HG03097 (cell line): Measurements from ENCODE around the gene DDX3X.
"Not testable (repeated sequence)": the region's sequence is repeated elsewhere in the genome, so short reads cannot be mapped to it uniquely, and the experiment has no call there.

ENCODE experiments used
- ATAC-seq: cut with Tn5 transposase; IDR thresholded peaks from one replicate; pipeline ENCODE4 v1.9.1; 2021; ENCODE audit not compliant: unreplicated experiment, low FRiP score

The DDX3X gene

DNA sequence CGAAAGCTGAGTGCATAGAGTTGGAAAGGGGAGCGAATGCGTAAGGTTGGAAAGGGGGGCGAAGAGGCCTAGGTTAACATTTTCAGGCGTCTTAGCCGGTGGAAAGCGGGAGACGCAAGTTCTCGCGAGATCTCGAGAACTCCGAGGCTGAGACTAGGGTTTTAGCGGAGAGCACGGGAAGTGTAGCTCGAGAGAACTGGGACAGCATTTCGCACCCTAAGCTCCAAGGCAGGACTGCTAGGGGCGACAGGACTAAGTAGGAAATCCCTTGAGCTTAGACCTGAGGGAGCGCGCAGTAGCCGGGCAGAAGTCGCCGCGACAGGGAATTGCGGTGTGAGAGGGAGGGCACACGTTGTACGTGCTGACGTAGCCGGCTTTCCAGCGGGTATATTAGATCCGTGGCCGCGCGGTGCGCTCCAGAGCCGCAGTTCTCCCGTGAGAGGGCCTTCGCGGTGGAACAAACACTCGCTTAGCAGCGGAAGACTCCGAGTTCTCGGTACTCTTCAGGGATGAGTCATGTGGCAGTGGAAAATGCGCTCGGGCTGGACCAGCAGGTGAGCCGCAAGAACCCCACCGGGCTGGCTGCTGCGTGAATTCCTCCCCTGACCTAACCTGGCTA, at the start of gene DDX3X:
Gene DDX3X (plus strand): TSS at position 419 of the 619 bp plus-strand sequence. CDS start 91 bp downstream, at position 510.
- peak; percentile 55 for ATAC-seq

DNA sequence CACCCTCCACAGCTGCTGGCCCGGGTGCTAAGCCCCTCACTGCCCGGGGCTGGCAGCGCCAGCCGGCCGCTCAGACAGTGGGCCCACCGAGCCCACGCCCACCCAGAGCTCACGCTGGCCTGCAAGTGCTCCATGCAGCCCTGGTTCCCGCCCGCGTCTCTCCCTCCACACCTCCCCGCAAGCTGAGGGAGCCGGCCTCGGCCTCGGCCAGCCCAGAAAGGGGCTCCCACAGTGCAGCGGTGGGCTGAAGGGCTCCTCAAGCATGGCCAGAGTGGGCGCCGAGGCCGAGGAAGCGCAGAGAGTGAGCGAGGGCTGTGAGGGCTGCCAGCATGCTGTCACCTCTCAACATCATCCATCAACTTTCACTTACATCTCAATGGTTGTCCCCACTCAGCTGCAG, 48.0 kb upstream of the DDX3X start:
- ATAC-seq = not testable (repeated sequence)

DNA sequence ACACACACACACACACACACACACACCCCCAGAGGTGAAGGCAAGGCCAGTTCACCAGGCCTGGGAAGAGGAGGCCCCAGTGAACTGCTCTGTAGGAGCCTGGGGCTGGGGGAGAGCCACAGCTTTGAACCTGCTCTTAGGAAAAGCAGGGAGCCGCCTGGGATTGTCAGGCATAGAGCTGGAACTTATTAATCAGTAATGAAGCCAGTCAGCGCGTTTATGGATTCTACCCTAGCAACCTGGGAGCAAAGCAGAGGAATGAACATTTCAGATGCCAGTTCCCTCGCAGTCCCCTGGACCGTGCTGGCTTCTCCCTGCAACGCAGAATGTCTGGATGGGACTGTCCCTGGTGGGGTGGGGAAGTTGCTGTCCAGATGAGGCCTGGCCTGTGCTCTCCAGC, 45.3 kb upstream of the DDX3X start:
- no peak for ATAC-seq

DNA sequence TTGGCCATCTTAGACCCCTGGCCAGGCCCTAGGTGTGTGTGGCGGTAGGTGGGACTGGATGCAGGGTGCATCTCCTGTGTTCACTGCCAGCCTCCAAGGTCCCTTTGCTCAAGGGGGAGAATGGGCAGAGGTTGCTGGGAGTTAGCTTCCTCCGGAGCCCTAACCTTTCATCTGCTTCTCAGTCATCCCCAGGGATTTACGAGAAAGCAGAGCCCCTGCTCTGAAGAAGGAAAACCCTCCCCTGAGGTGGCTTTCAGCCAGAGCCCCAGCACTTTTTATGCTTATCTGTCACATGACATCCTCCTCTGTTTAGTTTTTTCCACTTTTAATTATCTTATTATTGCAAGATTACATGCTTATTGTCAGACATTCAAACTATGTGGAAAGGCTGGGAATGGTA, 44.9 kb upstream of the DDX3X start:
- no peak for ATAC-seq

DNA sequence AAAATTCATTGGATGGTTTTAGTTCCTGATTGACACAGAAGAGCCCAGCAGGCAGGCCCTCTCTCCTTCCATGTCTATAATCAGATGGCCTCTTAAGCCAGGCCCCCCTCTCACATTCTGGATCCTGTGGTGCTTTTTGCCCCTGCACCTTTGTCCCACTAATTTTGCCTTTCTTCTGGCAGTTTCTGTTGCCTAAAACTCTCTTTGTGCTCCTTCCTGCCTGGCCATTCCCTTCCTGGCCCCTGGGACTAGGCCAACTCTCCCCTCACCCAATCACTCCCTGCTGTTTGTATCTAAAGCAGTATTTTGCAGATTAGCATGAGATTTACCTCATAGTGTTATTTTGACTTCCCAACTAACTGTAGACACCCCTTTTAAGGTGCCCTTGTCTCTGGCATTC, 42.7 kb upstream of the DDX3X start:
- ATAC-seq = no peak

DNA sequence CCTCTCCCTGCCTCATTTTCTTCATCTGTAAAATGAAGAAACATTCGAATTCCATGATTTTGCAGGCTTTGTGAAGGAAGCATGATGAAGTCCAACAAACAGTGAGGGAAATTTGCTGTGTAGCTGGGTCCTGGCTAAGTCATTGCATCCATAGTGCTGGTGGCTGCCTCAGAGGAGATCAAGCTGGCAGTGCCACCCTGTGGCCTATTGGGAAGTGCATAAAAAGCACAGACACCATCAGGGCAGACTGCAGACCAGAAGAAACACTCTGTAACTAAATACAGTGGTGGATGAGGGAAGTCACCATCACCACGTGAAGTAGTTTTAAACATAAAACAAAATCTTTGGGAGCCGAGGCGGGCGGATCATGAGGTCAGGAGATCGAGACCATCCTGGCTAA, 40.7 kb upstream of the DDX3X start:
- ATAC-seq = no peak

DNA sequence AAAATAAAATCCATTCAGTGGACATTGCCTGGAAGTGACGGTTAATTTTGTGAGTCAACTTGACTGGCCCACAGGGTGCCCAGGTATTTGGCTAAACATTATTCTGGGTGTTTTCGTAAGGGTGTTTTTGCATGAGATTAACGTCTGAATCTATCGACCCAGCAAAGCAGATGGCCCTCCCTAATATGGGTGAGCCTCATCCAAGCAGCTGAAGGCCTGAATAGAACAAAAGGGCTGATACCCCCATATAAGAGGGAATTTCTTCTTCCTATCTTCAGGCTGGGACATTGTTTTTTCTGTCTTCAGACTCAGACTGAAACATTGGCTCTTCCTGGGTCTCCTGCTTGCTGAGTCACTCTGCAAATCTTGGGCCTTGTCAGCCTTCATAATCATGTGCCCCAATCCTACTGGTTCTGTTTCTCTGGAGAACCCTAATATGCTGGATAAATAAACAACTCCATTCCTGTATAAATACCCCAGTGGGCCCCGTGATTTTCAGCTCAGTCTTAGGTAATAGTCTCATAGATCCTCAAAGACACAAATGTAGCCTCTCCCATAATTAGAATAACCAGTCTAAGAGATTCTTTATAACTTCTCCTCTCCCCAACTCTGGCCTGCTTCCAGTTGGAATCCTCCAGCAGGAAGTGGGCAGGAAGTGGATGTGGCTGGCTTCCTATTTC, 33.1 kb upstream of the DDX3X start:
- no peak for ATAC-seq

DNA sequence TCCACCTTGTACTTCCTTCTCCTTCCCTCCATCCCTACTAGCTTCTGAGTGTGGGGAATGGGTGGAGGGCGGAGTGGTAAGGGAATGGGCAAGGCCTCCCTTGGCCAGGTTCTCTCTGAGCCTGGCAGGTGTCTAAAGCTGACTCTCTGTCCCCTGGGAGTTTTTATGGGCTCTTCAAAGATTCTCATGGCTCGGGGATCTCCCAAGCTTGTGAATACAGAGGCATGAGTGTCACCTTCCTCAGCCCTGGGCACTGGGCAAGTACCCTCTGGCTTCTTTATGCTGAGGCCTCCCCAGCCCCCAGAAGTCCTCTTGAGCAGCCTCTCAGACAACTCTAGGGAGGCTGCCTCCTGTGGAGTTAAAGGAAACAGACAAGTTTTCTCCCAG, 32.5 kb upstream of the DDX3X start:
- no peak for ATAC-seq

DNA sequence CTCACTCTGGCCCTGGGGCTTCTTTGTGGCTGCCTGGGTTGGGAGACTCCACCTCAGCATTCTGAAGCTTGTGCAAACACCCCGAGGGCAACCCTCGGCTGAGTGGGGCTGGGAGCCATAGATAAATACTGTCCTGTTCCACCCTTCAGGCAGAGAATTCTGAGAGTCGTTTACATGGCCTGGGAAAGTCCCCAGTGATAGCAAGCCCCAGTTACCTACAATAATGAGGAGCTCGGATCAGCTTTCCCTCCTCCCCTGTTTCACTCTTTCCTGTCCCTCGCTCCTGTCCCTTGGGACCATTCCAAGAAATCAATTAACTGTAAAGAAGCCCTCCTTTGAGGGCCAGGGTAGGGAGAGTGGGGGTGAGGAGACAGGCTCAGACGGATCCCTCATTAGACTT, 31.6 kb upstream of the DDX3X start:
- no peak for ATAC-seq

DNA sequence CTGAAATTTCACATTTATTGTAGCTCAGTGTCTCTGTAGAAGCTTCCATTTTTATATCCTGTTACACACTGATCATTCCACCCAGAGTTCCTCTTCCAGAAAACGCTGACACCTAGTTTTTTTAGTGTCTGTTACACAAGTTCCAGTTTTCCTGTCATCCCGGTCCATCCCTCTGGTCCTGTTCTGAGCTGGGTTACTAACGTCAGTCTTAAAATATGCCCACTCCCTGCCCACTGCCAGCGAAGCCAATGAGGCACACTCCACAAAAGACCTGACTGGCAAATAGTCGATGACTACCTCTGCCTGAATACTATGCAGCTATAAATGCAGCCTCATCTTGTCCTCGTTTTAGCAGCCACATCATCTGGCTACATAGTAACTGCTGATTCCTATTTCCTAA, 30.9 kb upstream of the DDX3X start:
- ATAC-seq = no peak

DNA sequence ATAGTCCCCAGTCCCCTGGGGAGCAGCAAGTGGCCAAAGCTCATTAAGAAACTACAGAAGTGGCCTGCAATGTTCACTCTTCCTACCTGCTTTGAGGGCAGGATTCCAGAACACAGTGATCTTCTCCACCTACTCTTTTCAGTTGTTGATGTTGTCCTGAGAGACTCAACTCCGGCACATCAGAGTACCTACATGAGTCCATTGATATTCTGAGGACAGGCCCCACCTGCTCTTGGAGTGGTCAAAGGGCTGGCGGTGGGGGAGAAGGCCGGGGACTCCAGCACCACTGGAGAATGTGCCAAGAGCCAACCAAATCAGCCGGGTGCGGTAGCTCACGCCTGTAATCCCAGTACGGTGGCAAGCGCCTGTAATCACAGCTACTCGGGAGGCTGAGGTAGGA, 29.8 kb upstream of the DDX3X start:
- no peak for ATAC-seq

DNA sequence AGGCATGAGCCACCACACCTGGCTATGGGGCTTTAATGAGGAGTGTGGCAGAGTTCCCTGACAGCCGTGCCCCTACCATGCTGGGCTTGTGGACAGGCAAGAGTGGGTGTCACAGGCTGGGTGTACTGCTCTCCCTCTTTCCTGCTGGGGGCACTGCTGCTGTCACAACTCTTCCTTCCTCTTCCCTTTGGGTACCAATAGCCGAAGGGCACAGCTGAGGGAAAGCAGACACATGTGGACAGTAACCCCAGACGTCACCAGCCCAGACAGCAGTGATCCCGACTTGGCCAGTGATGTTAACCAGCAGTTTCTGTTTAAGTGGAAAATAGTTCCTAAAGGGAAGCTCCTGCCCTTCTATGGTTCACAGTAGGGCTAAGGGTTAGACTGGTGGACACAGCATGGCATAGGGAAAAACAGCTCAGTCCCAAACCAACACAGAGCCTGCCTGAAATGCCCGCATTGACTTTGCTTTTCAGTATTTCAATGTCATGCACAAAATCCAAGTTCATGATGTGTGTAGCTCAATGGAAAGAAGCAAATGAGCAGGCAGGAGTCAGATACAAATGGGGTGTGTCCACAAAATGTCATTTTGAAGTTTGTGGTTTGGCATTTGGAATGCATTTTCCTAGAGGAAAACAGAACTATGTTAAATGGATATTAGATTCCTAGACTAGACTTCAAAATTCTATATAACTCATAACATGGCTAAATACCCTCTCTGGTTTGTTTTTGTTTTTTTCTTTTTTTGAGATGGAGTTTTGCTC, 24.9 kb upstream of the DDX3X start:
- ATAC-seq = no peak

DNA sequence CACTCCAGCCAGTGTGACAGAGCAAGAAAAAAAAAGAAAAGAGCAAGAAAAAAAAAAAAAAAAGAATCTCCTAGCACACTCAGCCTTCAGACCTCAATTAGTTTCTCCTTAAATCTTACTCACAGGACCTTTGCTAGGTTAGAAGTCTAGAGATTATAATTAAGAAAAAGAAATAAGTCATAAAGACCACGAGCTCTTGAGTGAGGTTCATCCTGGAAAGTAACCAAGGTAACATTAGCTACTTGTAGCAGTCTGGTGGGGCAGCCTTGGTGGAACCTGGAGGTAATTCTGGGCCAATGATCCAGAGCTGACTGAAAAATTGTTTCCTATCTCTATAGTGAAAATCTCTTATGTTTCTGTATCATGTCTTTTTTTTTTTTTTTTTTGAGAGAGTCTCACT, 21.2 kb upstream of the DDX3X start:
- no peak for ATAC-seq

DNA sequence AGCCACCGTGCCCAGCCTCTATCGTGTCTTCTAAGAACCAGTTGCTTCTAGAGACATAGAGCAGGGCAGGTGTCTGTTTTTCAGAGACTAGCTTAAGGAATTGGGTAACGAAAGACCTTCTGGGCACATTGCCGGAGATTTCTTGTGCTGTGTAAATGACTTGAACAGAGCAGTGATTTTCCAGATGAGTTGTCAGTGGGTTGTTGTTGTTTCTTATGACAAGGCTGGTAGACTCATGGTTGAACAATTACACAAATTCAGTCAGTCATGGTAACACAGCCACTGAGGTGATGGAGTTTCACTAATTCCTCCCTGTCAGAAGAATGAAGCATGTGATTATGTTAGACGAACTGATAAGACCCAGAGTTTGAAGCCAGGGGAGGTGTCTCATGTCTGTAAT, 20.5 kb upstream of the DDX3X start:
- no peak for ATAC-seq

DNA sequence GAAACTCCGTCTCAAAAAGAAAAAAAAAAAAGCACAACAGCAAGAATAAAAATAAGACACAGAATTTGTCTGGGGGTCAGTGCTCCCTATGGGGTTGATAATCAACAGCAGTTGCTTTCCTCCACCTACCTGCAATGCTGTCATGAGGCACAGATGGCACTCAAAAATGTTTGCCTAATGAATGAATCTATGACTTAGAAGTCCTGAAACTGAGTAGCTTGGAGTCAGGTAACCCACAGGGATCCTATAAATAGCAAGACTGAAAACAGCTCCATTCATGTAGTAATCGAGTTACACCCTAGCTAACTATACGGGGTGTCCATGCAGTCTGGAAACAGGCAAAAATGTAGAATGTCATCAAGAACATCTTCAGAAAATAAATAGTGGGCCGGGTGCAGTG, 19.8 kb upstream of the DDX3X start:
- no peak for ATAC-seq

DNA sequence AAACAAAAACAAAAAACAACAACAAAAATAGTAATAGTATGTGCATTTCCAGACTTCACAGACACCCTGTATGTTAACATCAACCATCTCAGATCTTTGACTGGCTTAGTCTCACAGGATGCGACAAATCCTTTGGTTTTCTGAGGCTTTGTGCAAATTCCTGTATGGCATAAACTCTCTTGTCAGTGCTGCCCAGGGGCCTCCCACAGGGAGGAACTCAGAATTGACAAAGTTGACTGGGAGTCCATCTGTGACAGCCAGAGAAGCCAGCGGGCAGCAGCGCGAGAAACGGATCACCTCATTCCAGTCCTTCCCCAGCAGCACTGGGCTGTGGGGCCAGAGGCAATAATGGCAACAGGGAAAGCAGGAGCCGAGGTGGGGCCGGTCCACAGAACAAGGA, 19.1 kb upstream of the DDX3X start:
- ATAC-seq = no peak

DNA sequence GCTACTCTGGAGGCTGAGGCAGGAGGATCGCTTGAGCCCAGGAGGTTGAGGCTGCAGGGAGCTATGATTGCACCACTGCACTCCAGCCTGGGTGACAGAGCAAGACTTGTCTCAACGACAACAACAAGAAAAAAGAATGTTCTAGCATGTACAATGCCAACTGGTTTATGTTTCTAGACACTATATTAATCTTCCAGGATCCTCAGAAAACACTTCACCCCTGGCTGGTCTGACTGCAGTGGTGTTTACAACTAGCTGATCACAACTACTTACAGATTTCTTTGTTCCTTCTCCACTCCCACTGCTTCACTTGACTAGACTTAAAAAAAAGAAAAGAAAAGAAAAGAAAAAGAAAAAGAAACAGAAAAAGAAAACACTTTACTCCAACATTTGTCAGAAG, 17.7 kb upstream of the DDX3X start:
- ATAC-seq = not testable (repeated sequence)

DNA sequence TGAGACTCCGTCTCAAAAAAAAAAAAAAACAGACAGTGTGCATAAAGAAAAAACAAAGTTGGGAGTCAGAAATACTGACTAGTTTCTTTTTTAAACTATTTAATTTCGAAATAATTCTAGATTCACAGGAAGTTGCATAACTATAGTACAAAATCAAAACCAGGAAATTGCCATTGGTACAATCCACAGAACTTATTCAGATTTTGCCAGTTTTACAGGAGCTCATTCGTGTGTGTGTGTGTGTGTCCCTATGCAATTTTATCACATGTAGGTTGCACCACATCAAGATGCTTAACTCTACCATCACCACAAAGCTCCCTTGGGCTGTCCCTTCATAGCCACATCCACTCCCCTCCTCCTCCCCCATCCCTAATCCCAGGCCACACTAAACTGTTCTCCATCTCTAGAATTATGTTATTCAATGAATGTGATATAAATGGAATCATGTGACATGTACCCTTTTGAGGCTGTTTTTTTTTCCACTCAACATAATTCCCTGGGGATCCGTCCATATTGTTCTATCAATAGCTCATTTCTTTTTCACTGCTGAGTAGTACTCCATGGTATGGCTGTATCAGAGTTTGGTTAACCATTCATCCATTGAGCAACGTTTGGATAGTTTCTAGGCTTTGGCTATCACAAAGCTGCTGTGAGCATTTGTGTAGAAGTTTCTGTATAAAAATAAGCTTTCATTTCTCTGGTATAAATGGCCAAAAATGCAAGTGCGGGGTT, 16.3 kb upstream of the DDX3X start:
- ATAC-seq = no peak

DNA sequence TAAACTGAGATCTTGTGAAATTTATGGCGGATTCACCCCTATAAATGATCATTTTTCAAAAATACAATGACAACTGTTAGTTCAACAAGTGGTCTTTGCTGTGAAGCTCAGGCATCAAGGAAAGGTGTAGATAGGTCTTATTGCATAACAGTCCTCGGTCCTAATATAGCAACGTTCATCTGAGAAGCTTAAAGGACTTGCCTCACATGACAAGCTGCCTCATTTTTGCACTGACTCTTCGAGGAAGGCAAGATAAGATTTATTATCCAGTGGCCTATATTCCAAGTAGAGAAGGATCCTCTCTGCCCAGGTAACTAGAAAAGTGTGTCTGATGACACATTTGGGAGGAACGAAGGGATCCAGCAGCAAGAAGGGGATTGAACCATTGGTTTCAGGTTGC, 13.6 kb upstream of the DDX3X start:
- no peak for ATAC-seq

DNA sequence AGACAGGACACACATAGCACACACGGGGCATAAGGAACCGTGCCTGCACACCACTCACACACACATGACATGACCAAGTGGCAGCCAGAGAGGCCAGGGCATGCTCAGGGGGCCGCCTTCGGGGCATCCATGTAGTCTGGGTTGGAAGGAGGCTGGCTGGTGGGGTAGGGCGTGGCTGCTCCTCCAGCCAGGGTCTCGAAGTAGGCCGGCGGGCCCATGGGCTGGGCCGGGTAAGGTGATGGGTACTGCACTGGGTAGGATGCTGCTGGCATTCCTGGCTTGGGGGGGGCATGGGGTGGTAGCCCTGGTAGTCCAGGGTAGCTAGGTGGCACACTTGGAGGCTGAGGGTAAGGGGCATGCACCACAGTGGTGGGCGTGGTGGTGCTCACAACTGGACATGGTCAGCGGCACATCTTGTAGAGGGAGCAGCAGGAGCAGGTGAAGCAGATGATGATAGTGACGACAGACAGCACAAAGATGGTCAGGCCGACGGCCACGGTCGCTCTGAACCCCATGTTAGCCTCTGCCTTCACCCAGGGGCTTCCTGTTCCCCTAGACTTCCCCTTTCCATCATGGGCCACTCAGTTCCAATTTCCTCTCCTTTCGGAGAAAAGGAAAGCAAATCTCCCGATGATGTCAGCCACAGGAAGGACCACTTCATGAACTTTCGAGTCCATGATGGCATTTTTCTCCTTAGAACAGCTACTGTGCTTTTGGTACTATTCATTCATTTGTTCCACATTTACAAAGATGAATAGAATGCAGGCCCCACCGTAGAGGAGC, 10.9 kb upstream of the DDX3X start:
- no peak for ATAC-seq

DNA sequence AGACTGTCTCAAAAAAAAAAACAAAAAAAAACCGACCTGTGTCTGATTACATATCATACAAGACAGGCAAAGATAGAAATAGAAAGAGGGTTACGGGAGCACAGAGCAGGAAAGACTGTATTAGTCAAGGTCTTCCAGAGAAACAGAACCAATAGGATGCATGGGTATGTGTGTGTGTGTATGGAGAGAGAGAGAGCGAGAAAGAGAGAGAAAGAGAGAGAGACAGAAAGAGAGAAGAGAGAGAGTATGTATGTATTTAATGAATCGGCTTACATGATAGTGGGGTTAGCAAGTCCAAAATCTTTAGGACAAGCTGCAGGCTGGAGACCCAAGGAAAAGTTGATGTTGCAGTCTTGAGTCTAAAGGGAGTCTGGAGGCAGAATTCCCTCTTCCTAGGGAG, 7.5 kb upstream of the DDX3X start:
- no peak for ATAC-seq
